ENCODE results near the gene ZC3H7A. TPM values are rescaled to one million over a fixed set of nuclear protein-coding genes. Genes with fewer than 3 reads are reported as not detected.
A peak's percentile ranks its signal among the peaks of the same experiment; 100 is the strongest.

Gene ZC3H7A
- total RNA-seq, 1 experiment from 2014 or later: 43.1 TPM

GRCh38 chr16:11712122-11712521 is 84.9 kb downstream of the ZC3H7A start:
- no peak overlapping the region for H4K8ac ChIP-seq (replicated peaks; ENCODE audit: insufficient read length, low read depth, low read length)
- Mint-ChIP-seq H3K4me1 (no peaks in the 10 kb centered on the region), H3K36me3 (ENCODE audit: insufficient read depth in 1 of 3, low read depth in 3 of 3) (peaks cover 0 to 19% (median 9%) of the 10 kb centered on the region in 3 experiments; a peak in 5 of 7 replicates), H3K27ac (peak overlapping the region; percentile 21 to 52 (median 31); a peak in 3 of 7 replicates), H3K27me3 (ENCODE audit: low read depth) (no peaks in the 10 kb centered on the region), H3K4me3 (no peak overlapping the region), H3K9me3 (no peaks in the 10 kb centered on the region)
- TF ChIP-seq, protein P1, sequence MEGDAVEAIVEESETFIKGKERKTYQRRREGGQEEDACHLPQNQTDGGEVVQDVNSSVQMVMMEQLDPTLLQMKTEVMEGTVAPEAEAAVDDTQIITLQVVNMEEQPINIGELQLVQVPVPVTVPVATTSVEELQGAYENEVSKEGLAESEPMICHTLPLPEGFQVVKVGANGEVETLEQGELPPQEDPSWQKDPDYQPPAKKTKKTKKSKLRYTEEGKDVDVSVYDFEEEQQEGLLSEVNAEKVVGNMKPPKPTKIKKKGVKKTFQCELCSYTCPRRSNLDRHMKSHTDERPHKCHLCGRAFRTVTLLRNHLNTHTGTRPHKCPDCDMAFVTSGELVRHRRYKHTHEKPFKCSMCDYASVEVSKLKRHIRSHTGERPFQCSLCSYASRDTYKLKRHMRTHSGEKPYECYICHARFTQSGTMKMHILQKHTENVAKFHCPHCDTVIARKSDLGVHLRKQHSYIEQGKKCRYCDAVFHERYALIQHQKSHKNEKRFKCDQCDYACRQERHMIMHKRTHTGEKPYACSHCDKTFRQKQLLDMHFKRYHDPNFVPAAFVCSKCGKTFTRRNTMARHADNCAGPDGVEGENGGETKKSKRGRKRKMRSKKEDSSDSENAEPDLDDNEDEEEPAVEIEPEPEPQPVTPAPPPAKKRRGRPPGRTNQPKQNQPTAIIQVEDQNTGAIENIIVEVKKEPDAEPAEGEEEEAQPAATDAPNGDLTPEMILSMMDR (conservative IDR thresholded peaks at IDR 0.05): no peak
- H2BK5ac ChIP-seq (ENCODE audit: insufficient read length, low read length): no peak overlapping the region
- no peaks in the 10 kb centered on the region for H3K27me3 ChIP-seq (ENCODE audit: insufficient read depth, low read length)
- H3T11ph ChIP-seq (ENCODE audit: low read length): no peak overlapping the region
- no peak overlapping the region for H3K9ac ChIP-seq (ENCODE audit: extremely low read depth, insufficient read length, low read length)
- no CpG with 5 or more reads among the region's 3 CpGs for WGBS (ENCODE audit: extremely low coverage, insufficient read length, low lambda C conversion rate)
- no peak overlapping the region for H2AK5ac ChIP-seq (ENCODE audit: insufficient read length, low read length)
- H3K56ac ChIP-seq (ENCODE audit: insufficient read length, low read depth, low read length): no peak overlapping the region
- H3K4me2 ChIP-seq (ENCODE audit: insufficient read depth, insufficient read length, low read length): no peak overlapping the region
- no peak overlapping the region for H3K27ac ChIP-seq (ENCODE audit: insufficient read length, low read depth, low read length)
- H2BK12ac ChIP-seq (ENCODE audit: insufficient read length, low read depth, low read length): no peak overlapping the region
- no peaks in the 10 kb centered on the region for H3K23me2 ChIP-seq (ENCODE audit: insufficient read length, low read depth, low read length, poor library complexity, severe bottlenecking)
- no peaks in the 10 kb centered on the region for H3K79me2 ChIP-seq (ENCODE audit: insufficient read depth, low read length)
- no peak overlapping the region for H2AFZ ChIP-seq (ENCODE audit: low read length)
- H3K9me3 ChIP-seq (ENCODE audit: control insufficient read depth, low read depth, low read length): no peaks in the 10 kb centered on the region
- no peak overlapping the region for H4K91ac ChIP-seq (ENCODE audit: insufficient read length, low read depth, low read length)
- no peak overlapping the region for H2BK15ac ChIP-seq (ENCODE audit: low read depth, low read length)
- no peak overlapping the region for H4K5ac ChIP-seq (ENCODE audit: insufficient read length, low read depth, low read length)
- no peak overlapping the region for H3K18ac ChIP-seq (ENCODE audit: insufficient read length, low read depth, low read length)
- H2BK120ac ChIP-seq (ENCODE audit: low read depth, low read length, poor library complexity, severe bottlenecking): no peak overlapping the region
- H3K79me1 ChIP-seq (ENCODE audit: insufficient read depth, low read depth, low read length, poor library complexity, severe bottlenecking): no peaks in the 10 kb centered on the region
- no peak overlapping the region for H2BK20ac ChIP-seq (ENCODE audit: low read depth, low read length, poor library complexity, severe bottlenecking)
- H3K14ac ChIP-seq (ENCODE audit: insufficient read depth, low read length): no peak overlapping the region
- H3K23ac ChIP-seq (ENCODE audit: insufficient read length, low read depth, low read length): no peak overlapping the region
- no peak overlapping the region for H3K4ac ChIP-seq (ENCODE audit: low read depth, low read length)
- no peak for DNase-seq
- no peaks in the 10 kb centered on the region for H3K4me1 ChIP-seq (ENCODE audit: insufficient read depth, low read length)
- no peaks in the 10 kb centered on the region for H4K20me1 ChIP-seq (ENCODE audit: control insufficient read depth, insufficient read depth, insufficient read length)
